Activated T-cell treated with anti-CD3 and anti-CD28 coated beads, Interleukin-2, amount 50 U/mL, for 72 hours (primary cell): ENCODE results near the gene GAP43. TPM values are rescaled to one million over a fixed set of nuclear protein-coding genes. Genes with fewer than 3 reads are reported as not detected.
A peak's percentile ranks its signal among the peaks of the same experiment; 100 is the strongest.

ENCODE experiments used
- ATAC-seq, 2 donors: fragments of 150-1000 bp; cut with Tn5 transposase; replicated peaks in 1 of 2; 2 replicates each; pipeline ENCODE4 v1.10.0; 2021; ENCODE audit warnings: moderate library complexity in 2 of 2, mild to moderate bottlenecking in 1 of 2
- DNase-seq, 2 donors: peaks; one replicate each; pipeline ENCODE4 v3.0.0; 2021 to 2022; ENCODE audit warnings: mixed read lengths in 1 of 2
- H3K27ac Mint-ChIP-seq: one replicate; pipeline ENCODE4 v1.8.0; 2022; ENCODE audit warnings: mild to moderate bottlenecking, moderate library complexity, mixed read lengths
- H3K27me3 Mint-ChIP-seq: one replicate; pipeline ENCODE4 v1.8.0; 2022; ENCODE audit warnings: low read depth, mixed read lengths
- H3K36me3 Mint-ChIP-seq, 2 donors: one replicate each; pipeline ENCODE4 v1.8.0; 2022; ENCODE audit warnings: mixed read lengths in 2 of 2, mild to moderate bottlenecking in 1 of 2; ENCODE audit not compliant: insufficient read depth in 2 of 2
- H3K4me1 Mint-ChIP-seq: one replicate; pipeline ENCODE4 v1.8.0; 2022; ENCODE audit warnings: low read depth, mixed read lengths
- H3K4me3 Mint-ChIP-seq, 2 donors: one replicate each; pipeline ENCODE4 v1.8.0; 2022; ENCODE audit warnings: mild to moderate bottlenecking in 2 of 2, mixed read lengths in 2 of 2, moderate library complexity in 2 of 2
- H3K9me3 Mint-ChIP-seq, 2 donors: one replicate each; pipeline ENCODE4 v1.8.0; 2022; ENCODE audit warnings: mixed read lengths in 2 of 2
- total RNA-seq, 2 donors: library from RNA; stranded (reverse); gene quantifications; one replicate each; pipeline ENCODE4 v1.2.3, GENCODE V29; 2022

Gene GAP43
- total RNA-seq, 2 donors from 2014 or later: not detected

DNA sequence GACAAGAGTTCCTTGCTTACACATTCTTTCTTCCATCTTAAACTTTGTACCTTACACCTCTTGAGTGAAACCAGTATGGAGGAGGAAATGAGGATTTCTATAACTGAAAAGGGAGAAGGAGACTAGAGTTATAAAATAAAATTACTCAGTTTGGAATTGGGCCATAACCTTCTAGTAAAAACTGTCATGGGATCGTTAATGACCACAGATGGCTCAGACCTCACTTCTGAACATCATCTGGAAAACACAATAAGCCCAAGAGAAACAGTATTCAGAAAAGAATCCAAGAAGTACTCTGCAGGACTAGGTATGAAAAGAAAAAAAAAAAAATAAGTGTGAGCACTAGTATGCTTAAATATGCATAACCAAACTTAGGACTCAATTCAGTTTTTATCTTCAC is 12.1 kb downstream of the GAP43 start:
- H3K4me1 Mint-ChIP-seq: no peaks in the 10 kb centered on the region
- no peak overlapping the region for H3K4me3 Mint-ChIP-seq
- DNase-seq (no peak), ATAC-seq (no peak)
- peaks cover 0 to 2% of the 10 kb centered on the region in 2 donors for H3K9me3 Mint-ChIP-seq
- peaks cover 27% of the 10 kb centered on the region for H3K27me3 Mint-ChIP-seq
- H3K36me3 Mint-ChIP-seq: no peaks in the 10 kb centered on the region
- H3K27ac Mint-ChIP-seq: no peak overlapping the region

DNA sequence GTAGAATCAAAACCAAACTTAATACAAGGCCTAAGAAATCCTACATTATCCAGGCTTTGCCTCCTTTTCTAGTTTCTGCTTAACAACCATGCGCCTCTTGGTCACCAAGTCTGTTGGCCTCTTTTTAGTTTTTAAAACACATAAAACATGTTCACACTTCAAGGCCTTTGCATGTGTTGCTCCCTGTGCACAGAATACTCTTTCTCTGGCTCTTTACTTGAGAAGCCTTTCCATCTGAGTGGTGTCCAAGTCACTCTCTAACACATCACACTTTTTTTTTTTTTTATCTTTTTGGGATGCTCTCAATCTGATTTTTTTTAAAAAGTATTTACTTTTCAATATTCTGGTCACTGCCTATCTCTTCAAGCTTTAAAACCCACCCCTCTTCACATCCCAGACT is 14.9 kb downstream of the GAP43 start:
- Mint-ChIP-seq H3K27me3 (peaks cover 8% of the 10 kb centered on the region), H3K27ac (no peak overlapping the region), H3K9me3 (peaks cover 0 to 2% of the 10 kb centered on the region in 2 donors), H3K4me1 (no peaks in the 10 kb centered on the region), H3K36me3 (no peaks in the 10 kb centered on the region), H3K4me3 (no peak overlapping the region)
- ATAC-seq (no peak), DNase-seq (no peak)

DNA sequence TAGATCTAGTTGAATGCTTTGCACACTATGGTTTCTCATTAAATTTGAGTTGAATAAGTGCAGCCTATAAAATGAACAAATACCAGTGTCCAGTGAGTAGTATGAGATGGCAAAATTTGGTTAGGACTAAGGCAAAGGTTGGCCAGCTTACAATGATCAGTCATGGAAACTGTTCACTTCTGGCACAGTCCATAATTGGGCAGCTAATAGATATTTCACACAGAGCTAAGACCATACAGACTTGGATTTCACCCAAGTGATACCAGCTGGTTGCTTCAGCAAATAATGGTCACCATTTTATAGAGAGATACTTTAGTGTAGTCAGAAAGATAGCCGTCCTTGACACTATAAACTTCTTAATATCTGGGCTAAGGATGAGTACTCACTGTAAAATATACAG is 15.7 kb downstream of the GAP43 start:
- H3K27me3 Mint-ChIP-seq: peaks cover 6% of the 10 kb centered on the region
- H3K27ac Mint-ChIP-seq: no peak overlapping the region
- H3K4me1 Mint-ChIP-seq: no peaks in the 10 kb centered on the region
- no peak overlapping the region for H3K4me3 Mint-ChIP-seq
- no peaks in the 10 kb centered on the region for H3K36me3 Mint-ChIP-seq
- peaks cover 0 to 2% of the 10 kb centered on the region in 2 donors for H3K9me3 Mint-ChIP-seq
- DNase-seq (no peak), ATAC-seq (no peak)

DNA sequence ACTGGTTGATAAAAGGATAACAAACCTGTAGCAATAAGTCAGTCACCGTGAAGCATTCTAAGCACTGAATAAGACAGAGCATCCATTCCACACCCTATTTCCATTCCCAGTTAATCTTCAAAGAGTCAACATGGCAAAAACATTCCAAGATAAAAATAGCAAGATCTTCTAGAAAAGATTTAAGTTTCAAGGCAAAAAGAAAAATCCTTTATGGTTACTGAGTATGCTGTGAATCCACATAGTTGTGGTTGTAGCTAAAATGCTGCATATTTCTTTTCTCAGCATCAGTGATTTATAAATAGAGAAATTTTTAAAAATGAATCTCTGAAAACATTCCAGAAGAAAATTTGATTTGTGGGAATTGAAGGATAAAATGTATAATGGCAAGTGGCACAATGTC is 21.1 kb downstream of the GAP43 start:
- ATAC-seq (no peak), DNase-seq (no peak)
- Mint-ChIP-seq H3K9me3 (no peaks in the 10 kb centered on the region), H3K27me3 (peaks cover 16% of the 10 kb centered on the region), H3K4me3 (no peak overlapping the region), H3K4me1 (no peaks in the 10 kb centered on the region), H3K36me3 (no peaks in the 10 kb centered on the region), H3K27ac (no peak overlapping the region)

DNA sequence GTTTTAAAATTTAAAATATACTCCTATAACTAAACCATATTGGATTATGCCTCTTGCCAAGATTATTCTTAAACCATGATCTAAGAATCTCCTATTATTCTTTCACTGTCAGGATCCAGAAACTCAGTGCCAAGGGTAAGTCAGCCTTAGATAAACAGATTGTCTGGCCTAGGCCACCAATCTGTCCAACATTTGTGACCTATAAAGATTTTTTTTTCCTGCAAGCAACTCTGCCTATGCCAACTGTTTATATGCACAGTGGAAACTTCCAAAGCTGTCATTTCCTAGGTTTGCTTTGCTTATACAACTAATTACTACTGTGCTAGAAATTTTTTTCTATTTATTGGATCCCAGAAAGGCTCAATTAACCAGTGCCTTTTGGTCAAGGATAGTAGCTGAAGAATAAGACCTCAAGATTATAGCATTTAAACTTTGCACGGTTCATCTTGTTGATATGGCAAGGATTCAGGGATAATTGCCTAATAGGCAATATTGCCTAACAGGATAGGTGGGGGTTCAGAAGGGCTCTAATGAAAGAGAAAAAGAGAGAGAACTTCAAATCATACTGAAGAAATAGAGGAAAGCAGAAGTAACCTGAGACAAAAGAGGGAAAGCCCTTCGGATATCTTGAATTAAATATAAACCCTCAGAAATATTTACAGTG is 22.8 kb downstream of the GAP43 start:
- H3K4me1 Mint-ChIP-seq: no peaks in the 10 kb centered on the region

DNA sequence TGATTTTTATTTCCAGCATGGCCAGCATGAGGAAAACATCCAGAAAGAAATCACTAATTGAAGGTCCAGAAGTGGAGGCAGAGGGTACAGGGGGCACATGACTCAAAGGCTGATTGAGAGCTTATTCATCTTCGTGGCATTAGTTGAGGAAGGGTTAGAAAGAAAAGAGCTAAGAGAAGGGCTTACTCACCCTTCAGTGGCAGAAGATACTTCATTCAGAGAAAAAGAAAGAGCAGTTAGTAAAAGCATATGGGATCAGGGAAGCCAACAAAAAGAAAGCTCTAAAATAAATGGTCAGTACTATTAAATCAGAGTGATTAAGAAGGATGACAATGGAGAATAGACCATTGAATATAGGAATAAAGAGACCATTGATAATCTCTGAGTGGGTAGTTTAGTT is 25.2 kb downstream of the GAP43 start:
- H3K27ac Mint-ChIP-seq: no peak overlapping the region
- ATAC-seq: peak in 1 of 2 donors; percentile 90

More for the DNA sequence above, 22.8 kb downstream of the GAP43 start:
- Mint-ChIP-seq H3K27ac (no peak overlapping the region), H3K9me3 (no peaks in the 10 kb centered on the region), H3K27me3 (peaks cover 23% of the 10 kb centered on the region), H3K4me3 (no peak overlapping the region), H3K36me3 (no peaks in the 10 kb centered on the region)
- no peak for ATAC-seq
- no peak for DNase-seq

DNA sequence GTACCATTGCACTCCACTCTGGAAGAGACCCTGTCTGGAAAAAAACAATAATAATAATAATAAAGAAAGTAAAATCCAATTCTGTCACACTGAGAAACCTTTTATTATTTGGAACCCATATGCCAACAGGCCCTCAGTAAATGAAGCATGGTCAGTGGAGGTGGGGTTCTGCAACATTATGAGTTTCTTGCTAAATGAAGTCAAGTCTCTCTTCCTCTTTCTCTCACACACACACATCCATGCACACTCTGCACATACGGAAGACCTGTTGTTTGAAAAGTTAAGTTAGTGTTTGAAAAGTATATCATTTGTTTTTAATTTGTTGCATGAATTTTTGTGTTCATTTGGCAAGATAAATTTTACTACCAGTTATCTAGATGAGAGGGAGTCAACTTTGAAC is 27.8 kb downstream of the GAP43 start:
- no peak for ATAC-seq
- H3K9me3 Mint-ChIP-seq: no peaks in the 10 kb centered on the region

More for the DNA sequence above, 25.2 kb downstream of the GAP43 start:
- peaks cover 35% of the 10 kb centered on the region for H3K27me3 Mint-ChIP-seq
- H3K36me3 Mint-ChIP-seq: no peaks in the 10 kb centered on the region
- no peaks in the 10 kb centered on the region for H3K9me3 Mint-ChIP-seq
- H3K4me1 Mint-ChIP-seq: no peaks in the 10 kb centered on the region
- DNase-seq: no peak
- no peak overlapping the region for H3K4me3 Mint-ChIP-seq

DNA sequence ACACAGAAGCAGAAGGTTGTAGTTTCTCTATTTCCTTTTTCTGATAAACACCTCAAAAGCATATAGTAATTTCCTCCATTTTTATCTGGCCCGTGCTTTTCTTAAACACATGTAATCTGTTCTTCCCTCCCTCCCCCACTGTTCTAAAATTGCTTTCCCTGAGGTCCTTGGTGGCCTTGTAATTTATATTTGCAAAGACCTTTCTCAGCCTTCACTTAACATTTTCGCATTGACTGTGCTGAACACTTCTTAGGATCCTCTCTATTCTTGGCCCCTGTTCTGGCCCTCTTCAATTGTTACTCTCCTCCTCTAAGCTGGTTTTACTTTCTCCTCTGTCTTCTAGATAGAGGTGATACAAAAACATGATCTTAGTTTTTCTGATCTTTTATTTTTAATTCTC is 28.3 kb downstream of the GAP43 start:
- H3K36me3 Mint-ChIP-seq: no peaks in the 10 kb centered on the region
- no peaks in the 10 kb centered on the region for H3K9me3 Mint-ChIP-seq
- peaks cover 13% of the 10 kb centered on the region for H3K4me1 Mint-ChIP-seq
- no peak overlapping the region for H3K4me3 Mint-ChIP-seq
- no peak for ATAC-seq
- no peak for DNase-seq
- no peak overlapping the region for H3K27ac Mint-ChIP-seq
- peaks cover 35% of the 10 kb centered on the region for H3K27me3 Mint-ChIP-seq

More for the DNA sequence above, 27.8 kb downstream of the GAP43 start:
- Mint-ChIP-seq H3K36me3 (no peaks in the 10 kb centered on the region), H3K4me3 (no peak overlapping the region), H3K27ac (no peak overlapping the region), H3K27me3 (peaks cover 35% of the 10 kb centered on the region), H3K4me1 (peaks cover 10% of the 10 kb centered on the region)
- DNase-seq: no peak

DNA sequence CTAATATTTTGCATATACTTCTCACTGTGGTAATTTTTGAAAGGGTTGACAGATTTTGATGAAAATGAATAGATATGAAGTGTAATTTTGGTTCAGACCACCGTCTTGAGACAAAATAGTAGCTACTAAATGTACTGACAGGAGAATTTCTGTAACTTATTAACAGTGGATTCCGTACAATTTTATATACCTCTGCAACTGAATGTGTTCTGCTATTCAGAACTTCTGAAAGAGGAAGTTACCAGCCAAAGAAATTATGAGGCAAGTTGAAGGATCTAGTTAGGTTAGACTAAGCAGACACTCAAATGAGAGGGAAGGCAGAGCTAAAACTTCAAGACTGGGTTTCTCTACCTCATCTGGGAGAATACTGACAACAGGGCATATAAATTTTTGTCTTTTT is 29.4 kb downstream of the GAP43 start:
- Mint-ChIP-seq H3K27me3 (peaks cover 35% of the 10 kb centered on the region), H3K27ac (no peak overlapping the region), H3K36me3 (no peaks in the 10 kb centered on the region), H3K9me3 (no peaks in the 10 kb centered on the region), H3K4me1 (peaks cover 23% of the 10 kb centered on the region), H3K4me3 (no peak overlapping the region)
- no peak for DNase-seq
- no peak for ATAC-seq

DNA sequence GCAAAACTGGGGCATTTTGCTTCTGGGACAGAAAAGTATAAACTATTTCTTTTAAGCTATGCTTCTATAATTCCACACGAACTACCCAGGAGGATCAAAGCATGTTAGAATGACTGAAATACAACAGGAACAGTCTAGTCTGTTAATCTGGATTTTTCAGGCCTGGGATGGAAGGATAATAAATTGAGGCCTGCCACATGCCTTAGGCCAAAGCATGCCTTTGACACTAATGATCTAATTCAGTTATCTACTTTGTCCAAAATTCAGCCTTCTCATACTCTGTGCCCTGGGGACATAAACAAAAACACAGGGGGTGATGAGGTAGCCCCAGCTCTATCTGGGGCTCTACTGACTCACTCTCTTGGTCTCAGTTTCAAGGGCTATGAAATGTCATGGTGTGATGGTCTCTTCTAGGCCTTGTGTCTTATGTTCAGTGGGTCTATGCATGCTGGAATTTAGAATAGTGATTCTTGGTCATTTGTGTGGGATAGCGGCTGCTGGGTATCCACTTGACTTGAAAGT is 32.5 kb downstream of the GAP43 start:
- H3K4me1 Mint-ChIP-seq: peaks cover 49% of the 10 kb centered on the region
- DNase-seq (no peak), ATAC-seq (peak in 1 of 2 donors; percentile 22)
- H3K9me3 Mint-ChIP-seq: no peaks in the 10 kb centered on the region
- H3K27me3 Mint-ChIP-seq: peaks cover 16% of the 10 kb centered on the region
- no peaks in the 10 kb centered on the region for H3K36me3 Mint-ChIP-seq
- peak overlapping the region in 1 of 2 donors; percentile 37 for H3K4me3 Mint-ChIP-seq
- H3K27ac Mint-ChIP-seq: no peak overlapping the region

DNA sequence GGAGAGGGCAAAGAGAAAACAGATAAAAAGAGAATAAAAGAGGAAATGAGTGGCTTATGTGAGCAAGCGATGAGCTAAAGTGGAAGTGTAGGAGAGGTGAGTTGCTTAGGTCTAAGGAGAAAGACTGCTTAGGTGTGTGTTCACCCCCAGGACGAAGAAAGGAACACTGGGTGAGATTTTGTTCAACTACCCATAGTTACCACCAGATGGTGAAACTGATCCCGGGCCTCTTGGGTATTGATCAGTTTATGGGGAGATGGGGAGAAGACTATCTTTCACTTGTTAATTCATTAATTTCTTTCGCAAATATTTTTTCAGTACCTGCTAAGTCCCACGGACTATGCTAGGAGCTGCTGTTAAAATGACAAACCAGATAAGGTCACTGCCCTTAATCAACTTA is 33.9 kb downstream of the GAP43 start:
- DNase-seq: no peak
- Mint-ChIP-seq H3K4me1 (peaks cover 49% of the 10 kb centered on the region), H3K36me3 (no peaks in the 10 kb centered on the region)

DNA sequence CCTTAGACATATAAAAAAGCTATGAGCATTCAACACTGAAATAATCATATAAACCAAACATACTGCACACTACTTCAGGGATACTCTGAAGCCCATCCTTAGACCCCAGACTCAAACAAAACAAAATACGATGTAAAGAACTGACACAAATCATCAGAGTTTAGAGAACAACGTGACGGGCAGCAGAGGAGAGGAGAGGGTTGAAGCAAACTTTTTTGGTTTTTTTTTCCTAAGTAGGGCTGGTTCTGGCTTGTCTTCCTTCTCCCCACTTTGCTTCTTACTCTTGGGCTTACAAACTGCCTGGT is 34.7 kb downstream of the GAP43 start:
- Mint-ChIP-seq H3K4me1 (peaks cover 53% of the 10 kb centered on the region), H3K4me3 (peak overlapping the region; percentile 80 to 96), H3K36me3 (no peaks in the 10 kb centered on the region), H3K27ac (peak overlapping the region; percentile 79), H3K9me3 (no peaks in the 10 kb centered on the region), H3K27me3 (peaks cover under 1% of the 10 kb centered on the region)
- no peak for DNase-seq
- ATAC-seq: no peak

More for the DNA sequence above, 33.9 kb downstream of the GAP43 start:
- H3K4me3 Mint-ChIP-seq: peak overlapping the region; percentile 41 to 80
- no peak for ATAC-seq
- H3K27me3 Mint-ChIP-seq: peaks cover 6% of the 10 kb centered on the region
- no peaks in the 10 kb centered on the region for H3K9me3 Mint-ChIP-seq
- peak overlapping the region; percentile 90 for H3K27ac Mint-ChIP-seq

DNA sequence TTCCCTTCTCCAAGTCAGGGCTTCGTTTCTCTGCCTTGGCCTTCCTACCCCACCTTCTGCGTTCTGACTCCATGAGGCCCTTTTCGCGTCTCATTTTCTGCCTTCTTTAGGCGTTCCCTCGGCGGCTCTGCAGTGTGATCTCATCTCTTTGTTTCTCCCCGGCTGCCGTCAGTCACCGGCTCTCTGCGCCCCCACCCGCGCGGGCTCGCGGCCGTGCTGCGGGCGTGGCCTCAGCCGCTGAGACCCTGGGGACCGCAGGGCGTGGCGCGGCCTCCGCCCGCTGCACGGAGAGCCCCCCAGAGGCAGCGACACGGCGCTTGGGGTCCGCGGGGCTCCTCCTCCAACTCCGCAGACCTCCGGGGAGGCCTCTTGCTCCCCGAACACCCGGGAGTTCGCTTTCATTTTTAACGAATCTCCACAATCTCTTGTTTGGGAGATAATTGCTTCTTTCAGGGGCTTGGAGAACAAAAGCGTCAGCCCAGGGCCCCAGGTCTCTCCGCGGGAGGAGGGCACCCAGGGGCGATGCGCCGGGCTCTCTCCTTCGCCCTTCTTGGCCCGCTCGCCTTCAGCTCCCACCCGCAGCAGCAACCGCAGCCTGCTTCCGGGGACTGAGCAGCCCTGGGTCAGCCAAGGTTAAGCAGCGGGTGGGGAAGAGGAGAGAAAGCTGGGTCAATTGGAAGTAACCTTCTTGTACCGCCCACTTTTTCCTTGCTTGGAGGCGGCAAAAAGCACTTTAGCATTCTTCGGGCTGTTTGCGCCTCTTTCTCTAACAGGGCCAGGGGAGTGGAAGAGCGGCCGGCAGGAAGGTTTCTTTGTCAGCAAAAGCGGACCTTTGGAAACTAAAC is 35.2 kb downstream of the GAP43 start:
- ATAC-seq (peak; percentile 91), DNase-seq (peak; percentile 81 to 84)
- no peaks in the 10 kb centered on the region for H3K9me3 Mint-ChIP-seq
- H3K4me3 Mint-ChIP-seq: peak overlapping the region; percentile 80 to 96
- H3K27ac Mint-ChIP-seq: peak overlapping the region; percentile 79
- H3K27me3 Mint-ChIP-seq: no peaks in the 10 kb centered on the region
- H3K4me1 Mint-ChIP-seq: peaks cover 59% of the 10 kb centered on the region
- H3K36me3 Mint-ChIP-seq: no peaks in the 10 kb centered on the region
